Measurements from ENCODE around the gene GAK. TPM values are rescaled to one million over a fixed set of nuclear protein-coding genes. Genes with fewer than 3 reads are reported as not detected.

The GAK gene
- total and polyA plus RNA-seq, 2 of the 13 experiments (the other 11 are each of a cell fraction or from before 2014, with no cell fraction given), result 17.5 to 44.3 TPM

- TF ChIP-seq HNRNPL (IDR thresholded peaks at IDR 0.05; ENCODE audit: low read depth, low read length) (0 out of 2 replicates have a peak, but pooled peaks have one; percentile 21), MAFF (IDR thresholded peaks at IDR 0.05; ENCODE audit: low read depth, low read length) (no peak), XRCC5 (optimal IDR thresholded peaks at IDR 0.05; ENCODE audit: low read length) (no peak)
These were observed 39.8 kb upstream of the GAK start (continued) for GRCh38 chr4:971666-972500.

DNA sequence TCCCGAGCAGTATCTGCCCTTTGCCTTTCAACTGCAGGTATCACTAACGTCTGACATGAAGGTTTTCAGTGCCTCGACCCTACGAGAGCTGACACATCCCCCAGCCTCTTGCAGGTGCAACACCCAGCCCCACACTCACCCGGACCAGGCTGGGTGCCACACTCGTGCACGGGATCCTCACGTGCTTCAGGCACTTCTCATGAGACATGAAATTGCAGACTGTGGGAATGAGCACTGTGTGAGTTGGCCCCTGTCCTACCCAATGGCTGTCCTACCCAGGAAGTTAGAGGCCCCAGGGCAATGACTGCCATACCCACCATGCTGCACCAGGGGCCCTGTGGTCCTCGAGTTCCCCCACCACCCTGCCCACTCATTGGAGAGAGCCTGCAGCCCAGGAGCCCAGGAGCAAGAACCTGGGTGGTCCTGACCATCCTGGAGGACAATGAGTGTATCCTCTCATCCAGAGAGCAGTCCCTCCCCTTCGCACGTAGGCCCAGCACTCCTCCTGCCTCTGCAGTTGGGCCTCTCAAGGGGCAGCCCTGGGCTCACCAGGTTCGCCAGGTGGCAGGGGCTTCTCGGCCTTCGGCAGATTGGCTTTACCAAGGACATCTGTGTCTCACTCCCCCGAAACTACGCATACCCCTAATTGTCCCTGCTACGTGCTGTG is 38.9 kb upstream of the GAK start:
- no peaks in the 10 kb centered on the region for H3K9me3 ChIP-seq (ENCODE audit: low read length)
- peaks cover 3% of the 10 kb centered on the region; the same call in 1 of the 2 replicates for H4K20me1 ChIP-seq (ENCODE audit: insufficient read depth, low read length)
- peaks cover 10% of the 10 kb centered on the region for H3K4me1 ChIP-seq (ENCODE audit: insufficient read depth, low read length)
- in situ Hi-C loops (cut with HindIII; ENCODE audit: extremely low pct_ligation_motif_present, low pct_unique_long_range_greater_than_20kb), result no loop called here
- no peak overlapping the region for H3K4me3 ChIP-seq (replicated peaks in 1 of 3; ENCODE audit: insufficient read depth in 1 of 3, low read depth in 2 of 3, low read length in 3 of 3)
- intact Hi-C loops (cut with micrococcal nuclease; ENCODE audit: unreplicated experiment), result no loop called here
- WGBS (ENCODE audit: low lambda C conversion rate), result 92% methylated on average over 14 of the region's 17 CpGs
- no peaks in the 10 kb centered on the region for H3K79me2 ChIP-seq (ENCODE audit: insufficient read depth, low read length)
- H3K4me2 ChIP-seq (ENCODE audit: low read depth, low read length), result no peak overlapping the region
- H2AFZ ChIP-seq (ENCODE audit: low read length), result no peak overlapping the region
- ChIA-PET CTCF (ENCODE audit: low intra/inter-chr PET ratio, low total read pairs) (no interaction called here), POLR2A (interaction anchor here (1.0 kb wide), 1 partner anchor 14 kb away, joined by 3 read pairs; no protein-coding TSS in a partner anchor)
- TF ChIP-seq UBTF (CRISPR knock-in tag; IDR thresholded peaks at IDR 0.05) (no peak), ZNF713 (CRISPR knock-in tag; IDR thresholded peaks at IDR 0.05) (no peak), ZNF652 (CRISPR knock-in tag; IDR thresholded peaks at IDR 0.05; ENCODE audit: borderline replicate concordance, low read depth) (no peak), ZNF558 (CRISPR knock-in tag; IDR thresholded peaks at IDR 0.05; ENCODE audit: borderline replicate concordance) (no peak), DR1 (CRISPR knock-in tag; IDR thresholded peaks at IDR 0.05) (no peak), HMGA1 (CRISPR knock-in tag; conservative IDR thresholded peaks at IDR 0.05) (no peak), ZNF296 (CRISPR knock-in tag; conservative IDR thresholded peaks at IDR 0.05) (no peak), KAT2B (IDR thresholded peaks at IDR 0.05; ENCODE audit: borderline replicate concordance, low read depth, low read length) (no peak), CEBPG (CRISPR knock-in tag; IDR thresholded peaks at IDR 0.05) (no peak), ZNF788 (CRISPR knock-in tag; IDR thresholded peaks at IDR 0.05; ENCODE audit: borderline replicate concordance) (no peak), BORCS8-MEF2B (CRISPR knock-in tag; IDR thresholded peaks at IDR 0.05) (no peak), ZFAT (CRISPR knock-in tag; conservative IDR thresholded peaks at IDR 0.05) (no peak), ZNF160 (CRISPR knock-in tag; IDR thresholded peaks at IDR 0.05) (no peak), HNRNPLL (IDR thresholded peaks at IDR 0.05; ENCODE audit: low read depth, low read length, poor library complexity, severe bottlenecking) (no peak), ZNF431 (CRISPR knock-in tag; IDR thresholded peaks at IDR 0.05; ENCODE audit: borderline replicate concordance, low read depth) (no peak), YY1 (IDR thresholded peaks at IDR 0.05; ENCODE audit: insufficient read depth, insufficient replicate concordance, low read depth, low read length) (no peak), ASH2L (IDR thresholded peaks at IDR 0.05; ENCODE audit: insufficient read length, low read depth, low read length) (no peak), STAT5B (CRISPR knock-in tag; IDR thresholded peaks at IDR 0.05) (no peak), ZNF234 (CRISPR knock-in tag; conservative IDR thresholded peaks at IDR 0.05) (no peak)
- FAIRE-seq (no peak), DNase-seq (ENCODE audit: low spot score) (no peak), ATAC-seq (no peak)
- BruUV-seq (replicated peaks), result no TSS peak
- no peaks in the 10 kb centered on the region for H3K27me3 ChIP-seq (ENCODE audit: control insufficient read depth in 1 of 2, insufficient read depth in 2 of 2, low read length in 2 of 2)
- H3K9ac ChIP-seq (ENCODE audit: insufficient read depth, low read depth, low read length), result no peak overlapping the region
- H3K27ac ChIP-seq (ENCODE audit: extremely low read length, insufficient read depth, low read length), result no peak overlapping the region
- no peaks in the 10 kb centered on the region for H3K36me3 ChIP-seq (replicated peaks in 1 of 2; ENCODE audit: control insufficient read depth in 1 of 2, insufficient read depth in 2 of 2, low read length in 2 of 2)
